Measurements from ENCODE around the gene MYO18B.
A peak's percentile ranks its signal among the peaks of the same experiment; 100 is the strongest.

The MYO18B gene

DNA sequence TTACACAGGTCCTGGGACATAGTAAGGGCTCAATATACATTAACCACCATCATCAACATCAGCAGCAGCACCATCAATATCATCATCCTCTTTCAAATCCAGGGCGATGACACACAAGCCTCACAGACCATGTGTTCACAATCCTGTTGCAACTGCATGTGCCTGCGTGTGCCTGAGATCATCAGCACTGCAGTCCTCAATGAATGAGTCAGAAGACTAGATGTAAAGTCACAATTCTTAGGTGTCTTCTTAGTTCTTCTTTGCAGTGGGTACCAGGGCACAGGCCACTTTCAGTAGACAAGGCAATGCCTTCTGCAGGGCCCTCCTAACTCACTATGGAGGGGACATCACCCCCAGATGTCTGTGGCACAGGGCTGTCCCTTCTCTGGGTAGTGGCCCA lies 111.1 kb downstream of the MYO18B start:
- Histone ChIP-seq H3K9me2 (replicated peaks; ENCODE audit: insufficient read depth, low read length) (no peaks in the 10 kb centered on the region), H4K20me1 (ENCODE audit: insufficient read depth, low read length) (no peaks in the 10 kb centered on the region), H3K36me3 (replicated peaks; ENCODE audit: insufficient read depth, low read length) (no peaks in the 10 kb centered on the region), H3K27me3 (replicated peaks; ENCODE audit: insufficient read depth, low read length) (peaks cover 28% of the 10 kb centered on the region), H3K9ac (ENCODE audit: low read length) (no peak overlapping the region), H3K4me3 (ENCODE audit: low read length) (no peak overlapping the region), H3F3A (ENCODE audit: insufficient read depth, low read length) (no peaks in the 10 kb centered on the region), H3K4me1 (ENCODE audit: low read length) (no peaks in the 10 kb centered on the region), H3K9me3 (replicated peaks; ENCODE audit: insufficient read depth, low read length) (no peaks in the 10 kb centered on the region), H3K79me2 (ENCODE audit: low read length) (no peaks in the 10 kb centered on the region), H3K27ac (ENCODE audit: low read length) (no peak overlapping the region), H3K4me2 (ENCODE audit: low read depth, low read length) (no peak overlapping the region), H2AFZ (ENCODE audit: low read length) (no peak overlapping the region)
- TF ChIP-seq EZH2phosphoT487 (IDR thresholded peaks at IDR 0.05; ENCODE audit: low read length): no peak
- DNase-seq: no peak

GRCh38 chr22:25853501-25854284 lies 111.7 kb downstream of the MYO18B start:
- Histone ChIP-seq H3K4me1 (ENCODE audit: low read length) (no peaks in the 10 kb centered on the region), H3K9me3 (replicated peaks; ENCODE audit: insufficient read depth, low read length) (no peaks in the 10 kb centered on the region), H3K4me2 (ENCODE audit: low read depth, low read length) (no peak overlapping the region), H2AFZ (ENCODE audit: low read length) (no peak overlapping the region), H3K4me3 (ENCODE audit: low read length) (no peak overlapping the region), H3K27me3 (replicated peaks; ENCODE audit: insufficient read depth, low read length) (peaks cover 25% of the 10 kb centered on the region), H3K9ac (ENCODE audit: low read length) (no peak overlapping the region), H3K27ac (ENCODE audit: low read length) (no peak overlapping the region), H3K9me2 (replicated peaks; ENCODE audit: insufficient read depth, low read length) (no peaks in the 10 kb centered on the region), H3F3A (ENCODE audit: insufficient read depth, low read length) (no peaks in the 10 kb centered on the region), H3K36me3 (replicated peaks; ENCODE audit: insufficient read depth, low read length) (no peaks in the 10 kb centered on the region), H3K79me2 (ENCODE audit: low read length) (no peaks in the 10 kb centered on the region), H4K20me1 (ENCODE audit: insufficient read depth, low read length) (no peaks in the 10 kb centered on the region)
- TF ChIP-seq, protein P1, sequence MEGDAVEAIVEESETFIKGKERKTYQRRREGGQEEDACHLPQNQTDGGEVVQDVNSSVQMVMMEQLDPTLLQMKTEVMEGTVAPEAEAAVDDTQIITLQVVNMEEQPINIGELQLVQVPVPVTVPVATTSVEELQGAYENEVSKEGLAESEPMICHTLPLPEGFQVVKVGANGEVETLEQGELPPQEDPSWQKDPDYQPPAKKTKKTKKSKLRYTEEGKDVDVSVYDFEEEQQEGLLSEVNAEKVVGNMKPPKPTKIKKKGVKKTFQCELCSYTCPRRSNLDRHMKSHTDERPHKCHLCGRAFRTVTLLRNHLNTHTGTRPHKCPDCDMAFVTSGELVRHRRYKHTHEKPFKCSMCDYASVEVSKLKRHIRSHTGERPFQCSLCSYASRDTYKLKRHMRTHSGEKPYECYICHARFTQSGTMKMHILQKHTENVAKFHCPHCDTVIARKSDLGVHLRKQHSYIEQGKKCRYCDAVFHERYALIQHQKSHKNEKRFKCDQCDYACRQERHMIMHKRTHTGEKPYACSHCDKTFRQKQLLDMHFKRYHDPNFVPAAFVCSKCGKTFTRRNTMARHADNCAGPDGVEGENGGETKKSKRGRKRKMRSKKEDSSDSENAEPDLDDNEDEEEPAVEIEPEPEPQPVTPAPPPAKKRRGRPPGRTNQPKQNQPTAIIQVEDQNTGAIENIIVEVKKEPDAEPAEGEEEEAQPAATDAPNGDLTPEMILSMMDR (IDR thresholded peaks at IDR 0.05; ENCODE audit: low read length): 0 out of 2 replicates have a peak, but pooled peaks have one; percentile 6
- no peak for TF ChIP-seq EZH2phosphoT487 (IDR thresholded peaks at IDR 0.05; ENCODE audit: low read length)
- DNase-seq: no peak

- Histone ChIP-seq H3K27ac (ENCODE audit: low read length) (no peak overlapping the region), H3K9me2 (replicated peaks; ENCODE audit: insufficient read depth, low read length) (no peaks in the 10 kb centered on the region), H3K4me1 (ENCODE audit: low read length) (no peaks in the 10 kb centered on the region), H3K36me3 (replicated peaks; ENCODE audit: insufficient read depth, low read length) (no peaks in the 10 kb centered on the region), H3K79me2 (ENCODE audit: low read length) (no peaks in the 10 kb centered on the region), H3K9ac (ENCODE audit: low read length) (no peak overlapping the region), H3K27me3 (replicated peaks; ENCODE audit: insufficient read depth, low read length) (peaks cover 81% of the 10 kb centered on the region), H3K4me2 (ENCODE audit: low read depth, low read length) (no peak overlapping the region), H2AFZ (ENCODE audit: low read length) (no peak overlapping the region), H3K4me3 (ENCODE audit: low read length) (no peak overlapping the region), H3K9me3 (replicated peaks; ENCODE audit: insufficient read depth, low read length) (no peaks in the 10 kb centered on the region), H3F3A (ENCODE audit: insufficient read depth, low read length) (no peaks in the 10 kb centered on the region), H4K20me1 (ENCODE audit: insufficient read depth, low read length) (no peaks in the 10 kb centered on the region)
- TF ChIP-seq, protein P1 (IDR thresholded peaks at IDR 0.05; ENCODE audit: low read length): no peak
- TF ChIP-seq EZH2 (optimal IDR thresholded peaks at IDR 0.05; ENCODE audit: low read depth, low read length): no peak
- TF ChIP-seq EZH2phosphoT487 (IDR thresholded peaks at IDR 0.05; ENCODE audit: low read length): no peak
- no peak for DNase-seq
These were observed 127.8 kb downstream of the MYO18B start for GRCh38 chr22:25869771-25870170.

DNA sequence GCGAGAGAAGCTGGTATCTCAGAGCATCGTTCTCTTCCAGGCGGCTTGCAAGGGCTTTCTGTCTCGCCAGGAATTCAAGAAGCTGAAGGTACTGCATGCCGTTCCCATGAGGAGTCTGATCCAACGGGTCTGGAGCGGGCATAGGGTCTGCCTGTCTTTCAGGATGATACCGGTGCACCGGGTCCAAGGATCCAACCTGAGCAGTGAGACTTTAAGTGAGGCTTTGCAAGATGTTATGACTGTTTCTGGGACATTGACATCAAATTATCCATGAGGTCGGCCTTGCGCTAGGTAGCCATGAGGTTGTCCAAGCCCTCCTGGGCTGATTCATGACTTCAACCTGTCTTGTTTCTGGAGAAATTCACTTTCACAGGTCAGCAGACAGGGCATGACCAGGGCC lies 132.3 kb downstream of the MYO18B start:
- Histone ChIP-seq H3K9me3 (replicated peaks; ENCODE audit: insufficient read depth, low read length) (no peaks in the 10 kb centered on the region), H3K36me3 (replicated peaks; ENCODE audit: insufficient read depth, low read length) (no peaks in the 10 kb centered on the region), H3K4me3 (ENCODE audit: low read length) (no peak overlapping the region), H3K9ac (ENCODE audit: low read length) (no peak overlapping the region), H3K79me2 (ENCODE audit: low read length) (no peaks in the 10 kb centered on the region), H3F3A (ENCODE audit: insufficient read depth, low read length) (no peaks in the 10 kb centered on the region), H3K9me2 (replicated peaks; ENCODE audit: insufficient read depth, low read length) (no peaks in the 10 kb centered on the region), H3K27me3 (replicated peaks; ENCODE audit: insufficient read depth, low read length) (peaks cover 75% of the 10 kb centered on the region), H3K27ac (ENCODE audit: low read length) (no peak overlapping the region), H3K4me1 (ENCODE audit: low read length) (no peaks in the 10 kb centered on the region), H4K20me1 (ENCODE audit: insufficient read depth, low read length) (no peaks in the 10 kb centered on the region), H3K4me2 (ENCODE audit: low read depth, low read length) (no peak overlapping the region), H2AFZ (ENCODE audit: low read length) (no peak overlapping the region)
- no peak for TF ChIP-seq EZH2 (optimal IDR thresholded peaks at IDR 0.05; ENCODE audit: low read depth, low read length)
- no peak for TF ChIP-seq EZH2phosphoT487 (IDR thresholded peaks at IDR 0.05; ENCODE audit: low read length)
- TF ChIP-seq, protein P1 (IDR thresholded peaks at IDR 0.05; ENCODE audit: low read length): no peak
- no peak for DNase-seq
